Glutamatergic neuron (in vitro differentiated cells): Measurements from ENCODE around the gene RHOU. TPM values are rescaled to one million over a fixed set of nuclear protein-coding genes. Genes with fewer than 3 reads are reported as not detected.

ENCODE experiments used
- DNase-seq: peaks from one replicate; pipeline ENCODE4 v3.0.0; 2022
- H3K27ac Mint-ChIP-seq: one replicate; pipeline ENCODE4 v1.8.0; 2020; ENCODE audit warnings: mild to moderate bottlenecking, mixed read lengths, inconsistent platforms; ENCODE audit not compliant: unreplicated experiment
- H3K27me3 Mint-ChIP-seq: one replicate; pipeline ENCODE4 v1.8.0; 2020; ENCODE audit warnings: mild to moderate bottlenecking, moderate library complexity, mixed read lengths, inconsistent platforms; ENCODE audit not compliant: unreplicated experiment
- H3K36me3 Mint-ChIP-seq: one replicate; pipeline ENCODE4 v1.8.0; 2020; ENCODE audit warnings: mild to moderate bottlenecking, mixed read lengths, inconsistent platforms; ENCODE audit not compliant: unreplicated experiment
- H3K4me1 Mint-ChIP-seq: one replicate; pipeline ENCODE4 v1.8.0; 2020; ENCODE audit warnings: mild to moderate bottlenecking, low read depth, mixed read lengths, inconsistent platforms; ENCODE audit not compliant: unreplicated experiment
- H3K4me3 Mint-ChIP-seq: one replicate; pipeline ENCODE4 v1.8.0; 2020; ENCODE audit warnings: mild to moderate bottlenecking, mixed read lengths, inconsistent platforms; ENCODE audit not compliant: unreplicated experiment
- H3K9me3 Mint-ChIP-seq: one replicate; pipeline ENCODE4 v1.8.0; 2020; ENCODE audit warnings: mild to moderate bottlenecking, moderate library complexity, mixed read lengths, inconsistent platforms; ENCODE audit not compliant: unreplicated experiment
- total RNA-seq: library from RNA; stranded (reverse); fragmentation: NEBNext Ultra II Directional; extraction: Animal tissue kit (Norgen Biotek cat#: 25700); gene quantifications from one replicate; pipeline ENCODE4 v1.2.1, GENCODE V29; 2021; ENCODE audit not compliant: unreplicated experiment
- TF ChIP-seq, protein P1 (sequence below): fragments of 200-600 bp; sonication (generic); IDR thresholded peaks from one replicate; pipeline ENCODE4 v1.5.0; 2021; ENCODE audit not compliant: partially characterized antibody, unreplicated experiment

RHOU gene
- total RNA-seq, 1 donor from 2014 or later, result 79.7 TPM

GRCh38 chr1:228695015-228695955, 40.0 kb upstream of the RHOU start:
- TF ChIP-seq, protein P1, sequence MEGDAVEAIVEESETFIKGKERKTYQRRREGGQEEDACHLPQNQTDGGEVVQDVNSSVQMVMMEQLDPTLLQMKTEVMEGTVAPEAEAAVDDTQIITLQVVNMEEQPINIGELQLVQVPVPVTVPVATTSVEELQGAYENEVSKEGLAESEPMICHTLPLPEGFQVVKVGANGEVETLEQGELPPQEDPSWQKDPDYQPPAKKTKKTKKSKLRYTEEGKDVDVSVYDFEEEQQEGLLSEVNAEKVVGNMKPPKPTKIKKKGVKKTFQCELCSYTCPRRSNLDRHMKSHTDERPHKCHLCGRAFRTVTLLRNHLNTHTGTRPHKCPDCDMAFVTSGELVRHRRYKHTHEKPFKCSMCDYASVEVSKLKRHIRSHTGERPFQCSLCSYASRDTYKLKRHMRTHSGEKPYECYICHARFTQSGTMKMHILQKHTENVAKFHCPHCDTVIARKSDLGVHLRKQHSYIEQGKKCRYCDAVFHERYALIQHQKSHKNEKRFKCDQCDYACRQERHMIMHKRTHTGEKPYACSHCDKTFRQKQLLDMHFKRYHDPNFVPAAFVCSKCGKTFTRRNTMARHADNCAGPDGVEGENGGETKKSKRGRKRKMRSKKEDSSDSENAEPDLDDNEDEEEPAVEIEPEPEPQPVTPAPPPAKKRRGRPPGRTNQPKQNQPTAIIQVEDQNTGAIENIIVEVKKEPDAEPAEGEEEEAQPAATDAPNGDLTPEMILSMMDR, result no peak

DNA sequence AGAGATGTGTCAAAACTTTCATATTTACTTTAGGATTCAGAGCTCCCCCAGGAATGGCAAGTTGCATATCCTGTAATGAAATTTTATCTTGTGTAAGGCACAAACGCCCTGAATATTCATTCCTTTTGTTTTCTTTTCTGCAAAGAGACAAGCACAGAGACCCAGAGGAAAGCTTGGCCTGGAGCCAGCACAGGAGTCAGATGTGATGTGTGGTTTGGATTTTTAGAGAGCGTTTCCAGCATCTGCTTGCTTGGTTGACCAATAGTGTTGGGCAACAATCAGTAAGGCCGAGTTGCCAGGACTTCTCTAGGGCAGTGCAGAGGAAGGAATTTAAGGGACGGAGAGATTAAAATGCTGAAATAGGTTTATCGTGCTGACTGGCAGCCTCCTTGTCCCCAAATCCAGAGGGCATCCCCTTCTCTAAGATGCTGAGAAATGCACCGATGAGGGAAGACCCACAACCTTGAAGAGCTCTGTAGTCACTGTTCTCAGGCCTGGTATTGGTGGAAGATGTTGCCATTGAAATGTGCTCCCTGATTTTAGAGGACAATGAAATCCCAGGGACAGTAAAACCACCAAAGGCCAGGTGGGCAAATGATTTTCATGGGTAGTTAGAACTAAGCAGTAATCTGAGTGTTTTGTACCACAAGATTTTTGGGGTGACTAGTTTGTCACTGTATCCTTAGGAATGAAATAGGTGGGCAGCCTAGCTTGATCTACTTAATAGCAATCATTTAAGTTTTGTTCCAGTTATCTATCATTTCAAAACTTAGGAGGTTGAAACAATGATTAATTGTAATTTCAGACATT, 37.9 kb upstream of the RHOU start:
- TF ChIP-seq, protein P1, result no peak
- no peak overlapping the region for H3K27ac Mint-ChIP-seq

More at GRCh38 chr1:228695015-228695955, 40.0 kb upstream of the RHOU start:
- H3K4me1 Mint-ChIP-seq, result no peaks in the 10 kb centered on the region
- H3K4me3 Mint-ChIP-seq, result no peak overlapping the region
- no peaks in the 10 kb centered on the region for H3K9me3 Mint-ChIP-seq
- no peak for DNase-seq
- no peaks in the 10 kb centered on the region for H3K27me3 Mint-ChIP-seq
- peaks cover 3% of the 10 kb centered on the region for H3K36me3 Mint-ChIP-seq
- no peak overlapping the region for H3K27ac Mint-ChIP-seq

DNA sequence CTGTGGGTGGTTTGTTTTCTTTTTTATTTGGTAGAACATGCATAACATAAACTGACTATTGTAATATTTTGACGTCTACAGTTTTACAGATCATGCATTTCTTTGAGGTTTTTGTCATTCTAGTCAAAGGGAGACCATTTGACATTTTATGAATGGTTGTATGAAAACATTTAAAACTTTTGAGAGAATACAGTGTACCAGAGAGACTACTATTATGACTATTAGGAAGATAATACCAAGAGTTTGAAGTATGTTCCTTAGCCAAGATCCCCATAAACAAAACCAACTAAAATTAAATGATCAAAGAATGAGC, 37.3 kb upstream of the RHOU start:
- Mint-ChIP-seq H3K4me1 (no peaks in the 10 kb centered on the region), H3K4me3 (no peak overlapping the region), H3K27ac (no peak overlapping the region), H3K9me3 (no peaks in the 10 kb centered on the region), H3K27me3 (no peaks in the 10 kb centered on the region), H3K36me3 (peaks cover 3% of the 10 kb centered on the region)
- no peak for DNase-seq
- TF ChIP-seq, protein P1, result no peak

More for the DNA sequence above, 37.9 kb upstream of the RHOU start:
- peaks cover 3% of the 10 kb centered on the region for H3K36me3 Mint-ChIP-seq
- H3K4me3 Mint-ChIP-seq, result no peak overlapping the region
- H3K4me1 Mint-ChIP-seq, result no peaks in the 10 kb centered on the region
- no peaks in the 10 kb centered on the region for H3K27me3 Mint-ChIP-seq
- DNase-seq, result no peak
- no peaks in the 10 kb centered on the region for H3K9me3 Mint-ChIP-seq

DNA sequence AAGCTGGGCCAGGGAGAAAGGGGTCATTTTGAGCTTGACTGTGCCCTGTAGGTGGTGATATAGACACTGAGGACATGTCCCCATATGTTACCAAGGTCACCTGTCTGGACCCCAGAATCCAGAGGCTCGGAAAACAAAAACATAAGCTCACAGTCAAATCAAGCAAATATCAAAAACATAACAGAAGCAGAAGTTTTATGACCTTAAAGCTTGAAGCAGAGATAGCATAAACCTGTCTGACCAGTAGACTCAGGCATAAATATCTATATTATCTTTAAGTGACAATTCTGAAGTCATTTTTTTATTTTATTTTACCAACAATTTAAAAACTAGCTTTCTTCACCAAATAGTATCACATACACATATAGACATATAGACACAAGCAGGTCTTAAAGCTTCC, 32.8 kb upstream of the RHOU start:
- Mint-ChIP-seq H3K4me1 (no peaks in the 10 kb centered on the region), H3K27me3 (no peaks in the 10 kb centered on the region), H3K36me3 (no peaks in the 10 kb centered on the region), H3K27ac (no peak overlapping the region), H3K4me3 (no peak overlapping the region), H3K9me3 (no peaks in the 10 kb centered on the region)
- no peak for DNase-seq
- TF ChIP-seq, protein P1, result no peak
